ENCODE measurements around the gene MB. TPM values are rescaled to one million over a fixed set of nuclear protein-coding genes. Genes with fewer than 3 reads are reported as not detected.

The MB gene
- total and polyA plus RNA-seq, 9 of the 15 experiments (the other 6 are each of a cell fraction or from before 2014, with no cell fraction given): not detected

- TF ChIP-seq ZNF518B (CRISPR knock-in tag; IDR thresholded peaks at IDR 0.05): no peak
- TF ChIP-seq SAFB (IDR thresholded peaks at IDR 0.05; ENCODE audit: borderline replicate concordance, low read depth, low read length): no peak
- TF ChIP-seq SRF (CRISPR knock-in tag; IDR thresholded peaks at IDR 0.05): peak in 1 of 2 experiments; percentile 79; a peak in 2 of 4 replicates
- TF ChIP-seq CTBP1 (IDR thresholded peaks at IDR 0.05; ENCODE audit: borderline replicate concordance): 0 out of 2 replicates have a peak, but pooled peaks have one; percentile 31
- TF ChIP-seq ZNF395 (CRISPR knock-in tag; IDR thresholded peaks at IDR 0.05): no peak
- TF ChIP-seq TBL1XR1 (IDR thresholded peaks at IDR 0.05; ENCODE audit: low read length in 2 of 2): no peak
- no peak for TF ChIP-seq NR2F6 (CRISPR knock-in tag; IDR thresholded peaks at IDR 0.05)
- TF ChIP-seq KLF16 (IDR thresholded peaks at IDR 0.05): no peak
- no peak for TF ChIP-seq HNRNPH1 (optimal IDR thresholded peaks at IDR 0.05; ENCODE audit: low read depth, low read length)
- TF ChIP-seq SOX6 (IDR thresholded peaks at IDR 0.05): peak; percentile 36
Measured at GRCh38 chr22:35634015-35634414, 16.9 kb upstream of the MB start (continued).
